ENCODE measurements around the gene SLC6A1. TPM values are rescaled to one million over a fixed set of nuclear protein-coding genes. Genes with fewer than 3 reads are reported as not detected.

The SLC6A1 gene
- total RNA-seq, 1 experiment from 2014 or later: not detected

GRCh38 chr3:11016727-11017126 is 24.2 kb downstream of the SLC6A1 start:
- Histone ChIP-seq H4K5ac (ENCODE audit: insufficient read length, low read depth, low read length) (no peak overlapping the region), H2AK5ac (ENCODE audit: insufficient read length, low read length) (no peak overlapping the region), H3K4ac (ENCODE audit: low read depth, low read length) (no peak overlapping the region), H2BK12ac (ENCODE audit: insufficient read length, low read depth, low read length) (no peak overlapping the region), H3K79me2 (ENCODE audit: insufficient read depth, low read length) (no peaks in the 10 kb centered on the region), H3K23me2 (ENCODE audit: insufficient read length, low read depth, low read length, poor library complexity, severe bottlenecking) (no peaks in the 10 kb centered on the region), H3K56ac (ENCODE audit: insufficient read length, low read depth, low read length) (no peak overlapping the region), H3K14ac (ENCODE audit: insufficient read depth, low read length) (no peak overlapping the region), H3T11ph (ENCODE audit: low read length) (no peak overlapping the region), H4K91ac (ENCODE audit: insufficient read length, low read depth, low read length) (no peak overlapping the region), H4K8ac (replicated peaks; ENCODE audit: insufficient read length, low read depth, low read length) (no peak overlapping the region), H3K9ac (ENCODE audit: extremely low read depth, insufficient read length, low read length) (no peak overlapping the region), H3K23ac (ENCODE audit: insufficient read length, low read depth, low read length) (no peak overlapping the region), H2AFZ (ENCODE audit: low read length) (no peak overlapping the region), H2BK120ac (ENCODE audit: low read depth, low read length, poor library complexity, severe bottlenecking) (no peak overlapping the region), H3K18ac (ENCODE audit: insufficient read length, low read depth, low read length) (no peak overlapping the region), H3K4me2 (ENCODE audit: insufficient read depth, insufficient read length, low read length) (no peak overlapping the region), H3K9me3 (ENCODE audit: control insufficient read depth, low read depth, low read length) (no peaks in the 10 kb centered on the region), H2BK15ac (ENCODE audit: low read depth, low read length) (no peak overlapping the region), H2BK5ac (ENCODE audit: insufficient read length, low read length) (no peak overlapping the region), H3K27ac (ENCODE audit: insufficient read length, low read depth, low read length) (no peak overlapping the region), H2BK20ac (ENCODE audit: low read depth, low read length, poor library complexity, severe bottlenecking) (no peak overlapping the region), H3K27me3 (ENCODE audit: insufficient read depth, low read length) (no peaks in the 10 kb centered on the region), H3K79me1 (ENCODE audit: insufficient read depth, low read depth, low read length, poor library complexity, severe bottlenecking) (no peaks in the 10 kb centered on the region), H4K20me1 (ENCODE audit: control insufficient read depth, insufficient read depth, insufficient read length) (no peaks in the 10 kb centered on the region), H3K4me1 (ENCODE audit: insufficient read depth, low read length) (no peaks in the 10 kb centered on the region)
- Mint-ChIP-seq H3K36me3 (ENCODE audit: insufficient read depth in 1 of 3, low read depth in 3 of 3) (no peaks in the 10 kb centered on the region), H3K27me3 (ENCODE audit: low read depth) (peaks cover 2% of the 10 kb centered on the region; the same call in 1 of the 2 replicates), H3K4me1 (peaks cover 0 to 3% of the 10 kb centered on the region in 2 experiments; a peak in 1 of 4 replicates), H3K9me3 (no peaks in the 10 kb centered on the region; a peak in 1 of 5 replicates), H3K4me3 (no peak overlapping the region), H3K27ac (no peak overlapping the region)
- WGBS (ENCODE audit: extremely low coverage, insufficient read length, low lambda C conversion rate): no CpG with 5 or more reads among the region's 5 CpGs
- no peak for DNase-seq
- TF ChIP-seq CTCF (conservative IDR thresholded peaks at IDR 0.05): no peak
